NCI-H2196 (cell line): ENCODE results near the gene C1orf159.
A peak's percentile ranks its signal among the peaks of the same experiment; 100 is the strongest.
"Not testable (repeated sequence)": the region's sequence is repeated elsewhere in the genome, so short reads cannot be mapped to it uniquely, and the experiment has no call there.

ENCODE experiments used
- DNase-seq: peaks from one replicate; lab custom pipeline; 2025; ENCODE audit not compliant: unreplicated experiment; lab: John Stamatoyannopoulos, UW

C1orf159 gene

DNA sequence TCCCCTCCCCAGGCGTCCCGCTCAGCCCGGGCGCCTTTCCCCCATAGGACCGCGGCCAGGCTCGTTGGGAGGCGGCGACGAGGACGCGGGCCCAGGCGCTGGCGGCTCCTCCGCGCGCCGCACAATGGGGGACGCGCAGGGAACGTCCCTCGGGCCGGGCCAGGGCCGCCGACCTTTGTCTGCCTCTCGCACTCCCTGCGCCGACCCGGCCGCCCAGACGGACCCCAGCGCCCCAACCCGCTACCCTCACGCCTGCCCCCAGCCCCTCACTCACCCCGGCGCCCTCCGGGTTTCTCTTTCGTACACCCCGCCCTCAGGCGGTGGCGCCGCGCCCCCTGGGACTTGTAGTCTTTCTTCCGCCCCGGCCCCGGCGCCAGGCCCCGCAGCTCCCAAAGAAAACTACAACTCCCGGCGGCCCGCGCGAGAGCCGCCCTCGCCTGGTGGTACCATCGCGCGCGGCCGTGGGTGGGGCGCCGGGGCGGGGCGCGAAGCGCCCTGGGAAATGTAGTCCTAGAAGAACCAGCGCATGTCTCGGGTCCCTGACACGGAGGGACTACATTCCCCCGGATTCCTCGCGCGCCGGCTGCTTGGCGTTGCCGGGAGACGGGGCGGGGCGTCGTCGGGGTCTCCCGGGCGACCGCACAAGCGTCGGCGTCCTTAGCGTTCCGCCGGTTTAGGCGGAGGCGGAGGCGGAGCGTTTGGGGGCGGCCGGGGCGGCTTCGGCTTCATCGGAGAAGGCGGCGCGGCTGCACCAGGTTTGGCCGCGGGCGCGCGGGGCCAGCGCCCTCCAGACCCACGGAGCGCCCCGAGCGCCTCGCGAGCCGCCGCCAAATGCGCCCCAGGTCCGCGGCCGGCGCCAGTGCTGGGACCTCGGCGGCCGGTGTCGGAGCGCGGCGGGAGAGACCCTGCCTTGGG, at the start of gene C1orf159:
TSS of gene C1orf159 (minus strand) at position 304 of the 915 bp plus-strand sequence. CDS start 24,546 bp downstream, outside the sequence.
- DNase-seq: peak; percentile 98

DNA sequence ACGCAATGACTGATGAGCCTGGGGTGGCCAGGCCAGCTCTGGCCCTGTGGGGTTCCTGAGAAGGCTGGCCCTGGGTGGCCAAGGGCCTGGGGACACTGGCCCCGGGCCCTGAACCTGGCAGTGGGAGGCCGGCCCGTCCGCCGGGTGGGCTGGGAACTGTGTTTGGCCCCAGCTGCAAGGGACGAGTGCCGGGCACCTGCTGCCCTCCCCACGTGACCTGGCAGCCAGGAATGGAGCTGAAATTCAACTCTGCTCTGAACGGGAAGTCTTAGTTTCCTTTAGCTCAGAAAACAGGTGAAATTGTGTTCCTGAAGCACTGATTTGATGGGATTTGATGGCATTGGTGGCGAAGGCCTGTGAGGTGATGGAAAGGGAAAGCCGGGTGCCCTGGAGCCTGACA, 49.6 kb upstream of the C1orf159 start:
- peak; percentile 43 for DNase-seq

DNA sequence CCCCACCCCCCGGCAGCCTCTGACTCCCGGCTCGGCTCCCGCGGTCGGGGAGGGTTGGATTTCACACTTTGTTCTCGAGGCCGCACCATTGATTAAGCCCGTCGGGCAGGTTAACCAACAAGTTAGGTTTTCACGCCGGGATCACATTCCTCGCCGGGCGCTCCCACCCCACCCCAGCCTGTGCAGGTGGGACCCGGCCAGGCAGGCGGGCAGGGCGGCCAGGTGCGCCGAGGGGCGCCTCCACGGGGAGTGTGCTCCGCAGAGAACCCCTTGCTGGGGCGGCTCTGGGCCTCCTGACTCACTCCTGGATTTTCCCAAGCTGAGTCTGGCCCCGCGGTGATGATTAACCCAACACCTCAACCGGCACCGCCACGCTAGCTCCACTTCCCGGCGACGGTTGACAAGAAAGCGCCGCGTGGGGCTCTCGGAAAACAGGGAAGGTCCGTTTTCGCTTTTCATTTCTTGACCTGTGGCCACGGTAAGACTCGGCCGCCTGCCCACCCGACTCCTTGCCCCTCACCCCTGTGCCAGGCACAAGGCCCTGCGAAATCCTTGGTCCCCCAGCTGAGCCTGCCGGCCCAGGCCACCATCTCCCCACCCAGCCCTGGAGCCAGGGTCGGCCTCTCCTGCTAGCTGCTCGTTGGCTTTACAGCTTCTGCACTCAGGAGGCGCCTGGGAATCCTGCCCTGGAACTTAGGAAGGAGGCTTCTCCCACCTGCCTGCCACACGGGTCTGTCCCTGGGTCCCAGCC, 49.0 kb upstream of the C1orf159 start:
- DNase-seq: peak; percentile 28

DNA sequence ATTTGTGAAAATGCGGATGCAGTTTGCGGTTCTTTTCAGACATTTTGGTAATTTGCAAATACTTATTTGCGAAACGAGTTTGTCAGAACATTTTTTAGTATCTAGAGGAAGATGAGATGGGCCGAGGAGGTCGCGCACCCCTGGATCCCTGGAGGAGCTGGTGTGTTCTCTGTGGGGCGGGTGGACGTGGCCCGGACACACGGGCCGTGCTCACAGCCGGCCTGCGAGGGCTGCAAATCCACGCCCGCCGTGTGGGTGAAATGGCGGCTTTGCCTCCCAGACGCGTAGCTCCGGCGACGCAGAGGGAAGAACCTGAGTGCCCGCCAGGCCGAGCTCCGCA, 48.4 kb upstream of the C1orf159 start:
- DNase-seq: no peak

DNA sequence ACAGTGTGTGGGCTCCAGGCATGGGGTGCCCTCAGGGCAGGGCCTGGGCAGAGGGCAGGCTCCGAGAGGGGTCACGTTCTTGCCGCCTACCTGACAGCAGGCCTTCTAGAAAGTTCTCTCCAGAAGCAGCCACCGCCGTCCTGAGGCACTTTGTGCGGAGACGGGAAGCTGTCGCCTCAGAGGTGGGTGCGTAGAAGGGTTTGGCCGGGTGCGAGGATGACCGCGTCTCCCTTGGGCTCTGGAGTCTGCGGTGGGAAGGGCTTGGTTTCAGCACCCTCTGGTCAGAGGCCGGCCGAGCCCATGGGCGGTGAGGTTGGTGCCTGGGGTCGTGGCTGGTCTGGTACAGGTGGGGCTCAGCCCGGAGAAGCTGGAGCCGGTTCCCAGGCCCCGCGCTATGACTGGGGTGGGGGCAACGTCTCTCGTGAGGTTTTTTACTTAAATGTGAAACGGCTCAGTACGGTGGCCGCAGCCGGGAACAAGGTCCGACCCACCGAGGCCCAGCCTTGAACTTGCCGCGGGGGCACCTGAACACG, 47.7 kb upstream of the C1orf159 start:
- DNase-seq: no peak

DNA sequence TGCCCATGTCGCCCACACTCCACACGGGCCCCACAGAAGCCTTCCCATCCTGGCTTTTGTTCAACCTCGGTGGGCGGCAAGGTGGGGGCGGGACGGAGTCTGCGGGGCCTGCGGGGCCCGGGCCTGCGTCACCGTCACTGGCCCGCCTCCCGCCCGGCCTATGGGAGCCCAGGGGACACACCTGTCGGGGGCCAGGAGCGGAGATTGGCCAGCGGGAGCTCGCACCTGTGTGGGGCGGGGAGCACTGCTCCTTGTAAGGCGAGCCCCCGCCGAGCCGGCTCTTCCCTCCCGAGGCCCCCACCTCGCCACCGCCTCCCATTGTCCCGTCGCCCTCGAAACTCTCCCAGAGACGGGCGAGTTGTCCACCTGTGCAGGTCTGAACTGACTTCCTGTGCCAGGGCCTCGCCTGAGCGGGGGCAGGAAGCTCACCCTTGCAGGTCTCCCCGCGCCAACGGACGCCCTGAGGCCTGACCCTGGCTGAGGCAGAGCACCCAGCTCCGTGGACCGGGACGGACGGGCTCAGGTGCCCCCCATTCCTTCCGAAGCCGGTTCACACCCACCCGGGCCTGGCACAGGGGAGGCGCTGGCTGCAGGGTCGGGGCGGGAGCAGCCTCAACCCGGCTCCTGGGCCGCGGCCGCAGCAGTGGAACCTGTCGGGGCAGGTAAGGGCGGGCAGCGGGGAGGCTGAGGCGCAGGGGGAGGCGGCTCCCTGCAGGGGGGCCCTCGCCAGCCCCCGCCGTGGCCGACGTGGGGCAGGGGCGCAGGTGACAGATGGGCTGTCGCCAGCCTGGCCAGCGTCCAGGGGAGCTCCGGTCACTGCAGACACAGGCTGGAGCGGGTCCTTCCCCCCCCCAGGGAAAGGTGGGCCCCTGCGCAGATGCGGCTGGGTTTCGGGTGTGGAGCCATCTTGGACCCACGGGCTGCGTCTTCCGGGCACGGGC, 47.0 kb upstream of the C1orf159 start:
- peak; percentile 93 for DNase-seq

DNA sequence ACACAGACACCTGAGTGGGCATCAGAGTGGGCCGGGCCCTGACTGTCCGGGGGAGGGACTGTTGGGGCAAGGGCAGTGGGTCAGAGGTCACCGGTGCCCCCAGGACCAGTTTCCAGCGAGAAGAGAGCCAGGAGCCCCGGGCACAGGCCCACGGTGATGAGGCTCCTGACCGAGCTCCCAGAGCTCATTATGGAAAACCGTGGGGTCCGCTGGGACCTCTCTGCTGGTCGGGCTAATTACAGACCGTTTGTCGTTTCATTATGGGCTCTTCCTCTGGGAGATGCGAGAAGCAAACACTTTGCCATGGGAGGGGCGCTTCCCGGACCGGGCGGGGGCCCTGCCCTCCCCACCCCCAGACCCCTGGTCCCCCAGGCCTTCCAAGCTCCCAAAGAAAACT, 45.8 kb upstream of the C1orf159 start:
- no peak for DNase-seq

DNA sequence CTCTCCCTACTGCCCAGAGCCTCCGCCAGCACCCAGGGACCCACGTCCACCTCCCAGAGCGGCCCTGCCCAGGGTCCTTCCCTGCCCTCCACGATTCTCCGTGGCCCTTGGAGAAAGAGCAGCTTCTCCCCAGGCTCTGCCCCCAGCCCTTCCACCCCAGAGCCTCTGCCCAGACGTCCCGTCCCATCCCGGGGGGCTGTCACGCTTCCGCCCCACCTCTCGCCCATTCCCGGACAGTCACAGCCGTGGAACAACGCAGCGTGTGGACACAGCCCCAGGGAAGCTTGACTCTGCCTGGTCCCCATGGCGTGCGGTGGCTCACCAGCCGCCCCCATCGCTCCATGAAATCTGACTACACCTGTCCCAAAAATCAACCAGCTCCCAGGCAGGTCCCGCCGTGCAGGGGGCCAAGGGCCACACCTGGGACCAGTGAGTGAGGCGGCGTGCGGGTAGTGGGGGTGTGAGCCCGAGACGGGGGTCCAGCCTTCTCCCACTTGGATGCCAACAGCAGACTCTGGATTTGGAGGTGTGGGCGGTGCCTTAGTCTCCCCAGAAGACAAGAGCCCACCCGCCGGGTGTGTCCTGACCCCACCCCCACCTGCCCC, 45.3 kb upstream of the C1orf159 start:
- DNase-seq: no peak

DNA sequence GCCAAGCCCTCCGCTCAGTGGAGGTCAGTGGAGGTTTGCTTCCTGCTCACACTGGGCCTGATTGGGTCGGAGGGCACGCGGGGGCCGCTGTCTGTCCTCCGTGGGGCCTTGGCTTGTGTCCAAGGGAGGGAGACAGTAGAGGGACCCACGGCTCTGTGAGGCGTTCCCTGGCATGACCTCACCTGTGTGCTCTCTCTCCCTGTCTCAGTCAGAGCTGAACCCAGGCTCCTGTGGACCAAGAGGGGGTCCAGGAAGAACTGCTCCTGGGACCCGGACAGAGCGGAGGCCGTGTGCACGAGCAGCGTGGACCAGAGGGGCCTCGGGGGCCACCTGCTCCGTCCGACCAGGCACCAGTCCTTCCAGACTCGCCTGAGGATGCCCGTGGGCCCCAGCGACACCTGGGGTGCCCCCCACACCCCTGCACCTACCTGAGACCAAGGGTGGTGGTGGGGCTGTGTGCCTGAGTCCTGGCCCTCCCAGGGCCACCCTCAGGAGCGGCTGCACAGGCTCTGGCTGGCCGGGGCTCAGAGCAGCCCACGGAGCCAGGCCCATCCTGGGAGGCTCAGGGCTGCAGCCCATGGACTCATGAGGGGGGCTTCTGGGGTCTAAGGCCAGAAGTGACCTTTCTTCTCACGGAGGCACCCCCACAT, 44.5 kb upstream of the C1orf159 start:
- DNase-seq: no peak

DNA sequence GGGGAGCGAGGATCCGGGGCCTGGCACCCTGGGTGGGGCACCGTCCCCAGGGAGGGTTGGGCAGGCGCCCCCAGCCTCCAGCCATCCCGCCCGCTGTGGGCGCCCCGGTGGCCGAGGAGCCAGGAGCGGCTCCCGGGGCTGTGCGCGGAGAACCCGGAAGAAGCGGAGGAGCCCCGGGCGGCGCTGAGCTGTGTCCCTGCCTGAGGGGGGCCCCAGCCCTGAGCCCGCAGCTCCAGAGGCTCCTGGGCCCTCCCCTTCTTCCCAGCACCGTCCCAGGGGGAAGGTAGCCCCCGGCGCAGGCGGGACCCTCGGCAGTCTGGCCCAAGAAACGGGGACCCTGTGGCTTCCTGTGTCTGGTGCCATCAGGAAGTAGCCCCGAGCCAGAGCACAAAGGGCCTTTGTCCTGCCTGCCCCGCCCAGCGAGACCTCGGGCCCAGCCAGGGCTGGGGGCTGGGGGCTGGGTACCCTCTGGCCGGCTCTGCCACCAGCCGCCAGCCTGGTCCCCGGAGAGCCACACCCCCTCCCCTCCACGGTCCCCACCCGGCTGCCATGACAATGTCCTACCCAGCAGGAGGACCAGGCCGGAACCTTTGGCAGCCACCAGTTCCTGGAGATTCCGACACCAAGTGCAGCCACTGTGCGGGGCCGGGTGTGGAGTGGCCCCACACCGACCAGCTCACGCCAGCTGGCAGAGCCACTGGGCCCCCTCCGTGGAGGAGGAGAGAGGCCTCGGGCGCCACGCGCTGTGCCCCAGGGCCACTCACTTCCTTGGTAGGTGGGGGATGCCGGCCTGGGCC, 42.2 kb upstream of the C1orf159 start:
- no peak for DNase-seq

DNA sequence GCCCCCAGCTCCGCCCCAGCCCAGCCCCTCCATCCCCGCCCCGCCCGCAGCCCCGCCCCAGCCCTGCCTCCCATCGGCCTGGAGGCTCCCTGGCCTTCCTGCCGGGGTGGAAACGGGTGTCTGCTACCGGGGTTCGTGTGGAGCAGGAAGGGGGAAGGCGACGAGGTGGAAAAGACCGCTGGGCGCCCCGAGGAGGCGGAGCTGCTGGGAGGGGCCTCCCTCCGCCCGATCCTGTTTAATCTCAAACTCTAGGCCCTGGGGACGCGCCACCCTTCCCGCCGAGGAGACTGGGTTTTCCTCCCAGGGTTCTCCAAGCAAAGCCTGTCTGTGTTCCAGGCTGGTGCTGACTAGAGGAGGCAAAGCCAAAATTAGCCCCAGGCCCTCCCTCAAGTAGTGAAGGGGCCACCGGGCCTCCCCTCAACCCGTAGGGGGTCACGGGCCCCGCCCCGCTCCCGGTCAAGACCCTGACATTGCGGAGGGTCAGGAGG, 41.6 kb upstream of the C1orf159 start:
- DNase-seq: no peak

DNA sequence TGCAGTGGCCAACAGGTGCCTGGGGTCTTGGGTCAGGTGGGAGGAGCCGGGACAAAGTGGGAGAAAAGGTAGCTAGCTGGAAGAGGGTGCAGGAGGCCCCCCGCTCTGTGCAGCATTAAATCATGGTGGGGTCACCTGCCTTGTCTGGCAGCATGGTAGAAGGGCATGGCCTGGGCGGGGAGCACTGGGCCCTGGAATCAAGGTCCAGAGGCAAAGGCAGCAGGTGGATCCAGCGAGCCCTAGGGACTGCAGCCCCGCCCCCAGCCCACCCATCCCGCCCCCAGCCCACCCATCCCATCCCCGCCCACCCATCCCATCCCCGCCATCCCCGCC, 41.1 kb upstream of the C1orf159 start:
- DNase-seq: no peak

DNA sequence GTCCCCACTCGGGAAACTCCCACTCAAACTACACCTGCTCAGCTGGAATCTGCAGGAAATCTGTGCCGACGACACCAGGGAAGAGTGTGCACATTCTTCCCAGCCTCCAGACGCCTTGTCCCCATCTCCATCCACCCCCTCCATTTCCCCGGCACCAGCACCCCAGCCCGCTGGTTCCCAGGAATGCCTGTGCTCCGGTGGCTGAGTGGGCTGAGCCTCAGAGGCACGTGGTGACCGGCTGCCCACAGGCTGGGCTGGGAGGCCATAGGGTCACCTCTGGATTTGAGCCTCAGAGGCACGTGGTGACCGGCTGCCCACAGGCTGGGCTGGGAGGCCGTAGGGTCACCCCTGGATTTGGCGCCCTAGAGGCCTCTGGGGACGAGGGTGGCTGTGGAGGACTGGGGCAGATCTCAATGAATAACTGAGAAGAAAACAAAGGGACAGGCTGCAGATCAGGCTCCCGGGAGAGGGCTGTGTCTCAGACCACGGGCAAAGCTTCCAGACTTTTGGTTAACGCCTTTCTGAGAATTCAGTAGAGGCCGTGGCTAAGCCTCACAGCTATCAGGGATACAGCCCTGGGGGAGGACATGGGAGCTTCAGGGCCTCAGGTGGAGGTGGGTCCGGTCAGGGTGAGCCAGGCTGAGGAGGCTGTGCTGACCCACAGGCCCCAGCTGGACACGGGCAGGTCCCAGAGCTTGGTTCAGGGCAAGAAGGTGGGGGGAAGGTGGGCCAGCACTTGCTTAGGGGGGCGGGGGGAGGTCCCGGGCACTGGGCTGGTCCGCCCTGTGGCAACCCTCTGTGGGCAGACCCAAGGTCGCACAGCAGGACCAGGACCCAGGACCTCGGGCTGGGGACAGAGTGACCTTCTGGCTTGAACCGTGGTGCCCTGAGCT, 40.5 kb upstream of the C1orf159 start:
- DNase-seq: no peak

DNA sequence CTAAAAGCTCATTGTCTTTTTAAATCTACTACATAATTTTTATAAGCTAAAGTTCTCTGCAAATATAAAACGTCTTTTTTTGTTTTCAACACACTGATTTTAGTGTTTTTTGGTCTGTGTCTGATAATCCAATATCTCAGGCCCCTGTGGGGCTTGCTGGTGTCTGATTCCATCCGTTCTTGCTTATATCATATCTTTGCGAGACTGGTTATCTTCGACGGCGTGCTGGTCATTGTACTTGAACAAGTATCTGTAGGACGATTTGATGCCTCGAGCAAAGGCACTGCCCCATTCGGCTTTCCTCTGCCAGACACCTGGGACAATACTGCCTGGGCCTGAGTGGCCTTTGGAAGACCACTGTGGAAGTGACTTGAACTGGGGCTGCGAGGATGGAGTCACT, 39.4 kb upstream of the C1orf159 start:
- DNase-seq: no peak

DNA sequence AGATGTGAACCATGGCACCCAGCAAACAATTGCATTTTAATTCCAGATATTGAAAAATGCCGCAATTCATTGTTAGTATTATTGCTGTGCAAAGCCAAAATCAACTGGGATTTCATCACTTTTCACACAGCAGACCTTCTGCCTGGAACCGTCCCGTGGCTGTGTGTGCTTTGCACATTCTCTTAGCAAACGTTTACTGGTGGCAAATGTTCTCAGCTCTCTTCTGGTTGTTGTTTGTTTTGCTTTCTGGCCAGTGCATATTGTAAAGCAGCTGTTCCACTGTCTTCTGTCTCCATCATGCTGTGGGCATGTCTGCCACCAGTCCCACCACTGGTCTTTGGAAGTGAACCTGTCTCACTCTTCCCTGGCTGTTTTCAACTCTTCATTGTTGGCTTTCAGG, 38.0 kb upstream of the C1orf159 start:
- no peak for DNase-seq

DNA sequence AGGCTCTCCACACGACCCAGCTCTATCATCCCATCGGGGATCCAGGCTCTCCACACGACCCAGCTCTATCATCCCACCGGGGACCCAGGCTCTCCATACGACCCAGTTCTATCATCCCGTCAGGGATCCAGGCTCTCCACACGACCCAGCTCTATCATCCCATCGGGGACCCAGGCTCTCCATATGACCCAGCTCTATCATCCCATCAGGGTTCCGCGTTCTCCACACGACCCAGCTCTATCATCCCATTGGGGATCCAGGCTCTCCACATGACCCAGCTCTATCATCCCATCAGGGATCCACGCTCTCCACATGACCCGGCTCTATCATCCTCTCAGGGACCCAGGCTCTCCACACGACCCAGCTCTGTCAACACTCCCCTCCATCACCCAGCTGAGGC, 37.3 kb upstream of the C1orf159 start:
- not testable (repeated sequence) for DNase-seq

DNA sequence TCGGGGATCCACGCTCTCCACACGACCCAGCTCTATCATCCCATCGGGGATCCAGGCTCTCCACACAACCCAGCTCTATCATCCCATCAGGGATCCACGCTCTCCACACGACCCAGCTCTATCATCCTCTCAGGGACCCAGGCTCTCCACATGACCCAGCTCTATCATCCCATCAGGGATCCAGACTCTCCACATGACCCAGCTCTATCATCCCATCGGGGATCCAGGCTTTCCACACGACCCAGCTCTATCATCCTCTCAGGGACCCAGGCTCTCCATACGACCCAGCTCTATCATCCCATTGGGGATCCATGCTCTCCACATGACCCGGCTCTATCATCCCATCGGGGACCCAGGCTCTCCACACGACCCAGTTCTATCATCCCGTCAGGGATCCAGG, 36.5 kb upstream of the C1orf159 start:
- DNase-seq: not testable (repeated sequence)

DNA sequence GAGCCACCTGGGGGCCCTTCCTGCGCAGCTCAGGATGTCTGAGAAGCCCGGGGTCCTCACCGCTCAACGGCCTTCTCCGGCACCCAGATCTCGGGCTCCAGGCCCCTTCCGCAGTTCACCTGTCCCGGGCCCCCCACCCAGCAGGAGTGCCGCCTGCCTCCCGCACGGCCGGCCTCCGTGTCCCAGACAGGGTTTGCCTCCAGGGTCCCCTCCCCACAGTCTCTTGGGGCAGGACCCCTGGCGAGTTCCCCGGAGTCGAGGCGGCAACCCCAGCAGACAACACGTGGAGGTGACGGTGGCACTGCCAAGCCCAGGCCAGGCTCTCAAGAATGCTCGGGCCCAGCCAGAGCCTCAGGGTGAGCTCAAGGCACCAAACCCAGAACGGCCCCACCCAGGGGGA, 35.4 kb upstream of the C1orf159 start:
- DNase-seq: no peak
